Measurements from ENCODE around the gene TNS3.

The TNS3 gene

DNA sequence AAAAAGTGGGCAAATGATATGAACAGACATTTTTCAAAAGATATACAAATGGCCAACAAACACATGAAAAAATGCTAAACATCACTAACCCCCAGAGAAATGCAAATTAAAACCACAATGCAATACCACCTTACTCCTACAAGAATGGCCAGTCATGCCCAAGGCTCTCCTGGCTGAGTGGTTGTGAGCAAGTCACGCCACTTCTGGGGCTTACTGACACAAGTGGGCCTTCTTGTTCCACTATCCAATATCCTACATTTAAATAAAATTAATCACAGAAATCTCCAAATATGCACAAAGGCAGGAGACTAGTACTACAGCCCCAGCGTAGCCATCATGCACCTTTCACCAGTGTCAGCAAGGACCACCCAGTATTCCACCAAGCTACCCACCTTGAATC, 181.9 kb downstream of the TNS3 start:
- TF ChIP-seq, protein P1, sequence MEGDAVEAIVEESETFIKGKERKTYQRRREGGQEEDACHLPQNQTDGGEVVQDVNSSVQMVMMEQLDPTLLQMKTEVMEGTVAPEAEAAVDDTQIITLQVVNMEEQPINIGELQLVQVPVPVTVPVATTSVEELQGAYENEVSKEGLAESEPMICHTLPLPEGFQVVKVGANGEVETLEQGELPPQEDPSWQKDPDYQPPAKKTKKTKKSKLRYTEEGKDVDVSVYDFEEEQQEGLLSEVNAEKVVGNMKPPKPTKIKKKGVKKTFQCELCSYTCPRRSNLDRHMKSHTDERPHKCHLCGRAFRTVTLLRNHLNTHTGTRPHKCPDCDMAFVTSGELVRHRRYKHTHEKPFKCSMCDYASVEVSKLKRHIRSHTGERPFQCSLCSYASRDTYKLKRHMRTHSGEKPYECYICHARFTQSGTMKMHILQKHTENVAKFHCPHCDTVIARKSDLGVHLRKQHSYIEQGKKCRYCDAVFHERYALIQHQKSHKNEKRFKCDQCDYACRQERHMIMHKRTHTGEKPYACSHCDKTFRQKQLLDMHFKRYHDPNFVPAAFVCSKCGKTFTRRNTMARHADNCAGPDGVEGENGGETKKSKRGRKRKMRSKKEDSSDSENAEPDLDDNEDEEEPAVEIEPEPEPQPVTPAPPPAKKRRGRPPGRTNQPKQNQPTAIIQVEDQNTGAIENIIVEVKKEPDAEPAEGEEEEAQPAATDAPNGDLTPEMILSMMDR (IDR thresholded peaks at IDR 0.05; ENCODE audit: low read depth, low read length): no peak
- no peak overlapping the region for H3K4me3 ChIP-seq (ENCODE audit: low read depth, low read length)

DNA sequence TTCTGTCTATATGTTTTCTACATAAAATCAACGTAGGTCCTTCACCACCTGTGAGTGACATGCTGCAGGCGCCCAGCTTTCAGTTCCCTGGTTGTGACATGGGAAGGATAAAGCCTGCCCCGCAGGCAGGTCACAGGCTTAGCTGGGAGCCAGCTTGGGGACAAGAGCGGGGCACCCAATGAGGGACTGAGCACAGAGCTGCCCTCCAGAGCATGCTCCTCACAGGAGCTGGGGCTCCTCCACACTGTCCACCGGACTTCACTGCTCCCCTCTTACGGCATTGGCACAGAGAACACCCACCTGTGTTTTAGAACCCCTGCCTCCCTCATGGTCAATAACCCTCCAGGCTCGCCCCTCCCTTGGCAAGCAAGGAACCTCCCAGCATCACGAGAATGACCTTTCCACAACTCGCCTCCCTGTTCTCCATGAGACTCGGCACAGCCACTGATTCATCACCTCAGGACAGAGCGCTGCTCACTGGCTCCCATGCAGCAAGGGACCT, 187.1 kb downstream of the TNS3 start:
- TF ChIP-seq, protein P1 (IDR thresholded peaks at IDR 0.05; ENCODE audit: low read depth, low read length): no peak

DNA sequence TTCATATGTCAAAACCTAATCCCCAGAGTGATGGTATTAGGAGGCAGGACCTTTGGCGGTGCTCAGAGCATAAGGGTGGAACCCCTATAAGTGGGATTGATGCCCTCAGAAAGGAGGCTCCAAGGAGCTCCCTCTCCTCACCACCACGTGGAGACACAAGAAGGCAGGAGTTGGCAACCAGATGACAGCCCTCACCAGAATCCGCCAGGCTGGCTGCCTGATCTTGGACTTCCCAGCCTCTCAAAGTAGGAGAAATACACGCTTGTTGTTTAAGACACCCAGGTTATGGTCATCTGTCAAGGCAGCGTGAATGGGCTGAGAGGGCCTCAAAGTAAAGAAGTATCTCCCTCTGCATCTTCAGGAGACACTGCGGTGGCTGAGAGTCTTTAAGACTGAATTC, 187.7 kb downstream of the TNS3 start:
- H3K4me3 ChIP-seq (ENCODE audit: low read depth, low read length): no peak overlapping the region
- TF ChIP-seq, protein P1 (IDR thresholded peaks at IDR 0.05; ENCODE audit: low read depth, low read length): no peak

More for the DNA sequence above, 187.1 kb downstream of the TNS3 start:
- no peak overlapping the region for H3K4me3 ChIP-seq (ENCODE audit: low read depth, low read length)

DNA sequence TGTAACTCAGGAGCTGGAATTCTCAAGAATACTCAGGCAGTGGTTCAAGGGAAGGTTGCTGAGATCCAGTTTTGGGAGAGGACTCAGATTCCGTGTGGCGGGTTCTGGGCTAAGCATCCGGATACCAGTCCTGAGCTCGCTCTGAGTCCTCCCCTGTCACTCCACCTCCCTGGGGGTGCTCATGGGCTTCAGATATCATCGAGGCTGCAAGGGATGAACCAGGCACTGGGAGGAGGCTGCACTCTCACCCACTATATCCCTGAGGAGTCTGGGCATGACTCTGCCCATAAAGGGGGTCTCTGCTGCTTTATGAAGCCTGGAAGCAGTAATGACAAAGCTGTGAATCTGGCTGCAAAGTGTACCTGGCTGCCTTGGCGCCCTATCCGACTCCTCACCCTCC, 188.5 kb downstream of the TNS3 start:
- H3K4me3 ChIP-seq (ENCODE audit: low read depth, low read length): no peak overlapping the region
- TF ChIP-seq, protein P1 (IDR thresholded peaks at IDR 0.05; ENCODE audit: low read depth, low read length): no peak

DNA sequence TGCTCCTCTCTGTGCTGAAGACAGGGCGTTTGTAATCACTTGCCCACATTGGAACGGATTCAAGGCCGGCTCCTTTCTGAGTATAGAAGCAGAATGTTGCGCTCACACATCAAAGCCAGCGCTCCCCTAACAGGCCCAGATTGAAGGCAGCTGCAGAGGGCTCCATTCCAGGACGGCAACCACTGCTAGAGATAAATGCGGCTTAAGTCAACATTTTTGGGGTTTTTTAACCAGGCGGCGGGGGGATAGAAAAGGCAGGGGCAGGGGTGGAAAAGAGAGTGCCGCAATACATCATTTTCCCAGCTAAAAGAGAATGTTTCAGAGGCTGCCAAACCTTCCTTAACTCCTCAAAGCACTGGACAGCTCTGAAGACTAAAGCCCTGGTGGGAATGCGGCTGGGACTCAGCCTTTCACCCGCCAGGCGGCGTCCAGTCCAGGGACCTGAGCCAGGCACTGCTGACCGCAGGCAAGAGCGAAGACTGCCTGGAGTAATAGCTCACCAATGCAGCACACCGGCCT, 189.6 kb downstream of the TNS3 start:
- no peak overlapping the region for H3K4me3 ChIP-seq (ENCODE audit: low read depth, low read length)
- TF ChIP-seq, protein P1 (IDR thresholded peaks at IDR 0.05; ENCODE audit: low read depth, low read length): peak; percentile 67

DNA sequence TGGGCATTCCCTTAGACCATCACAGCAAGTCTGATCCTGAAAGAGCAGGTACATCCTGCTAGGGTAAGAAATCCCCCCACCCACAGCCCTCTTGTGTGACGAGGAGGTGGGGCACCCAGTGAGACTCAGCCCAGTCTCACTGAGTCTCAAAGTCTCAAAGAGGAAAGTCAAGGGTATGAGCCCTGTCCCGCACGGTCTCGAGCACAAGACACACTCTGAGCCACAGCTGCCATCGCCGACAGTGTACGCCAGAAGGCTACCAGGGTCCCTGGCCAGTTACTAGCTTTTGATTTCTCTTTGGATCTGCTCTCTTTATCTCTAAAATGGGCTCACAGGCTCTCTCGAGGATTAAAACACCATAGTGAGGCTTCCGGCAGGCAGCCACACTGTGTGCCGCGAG, 190.2 kb downstream of the TNS3 start:
- no peak overlapping the region for H3K4me3 ChIP-seq (ENCODE audit: low read depth, low read length)
- TF ChIP-seq, protein P1 (IDR thresholded peaks at IDR 0.05; ENCODE audit: low read depth, low read length): no peak

DNA sequence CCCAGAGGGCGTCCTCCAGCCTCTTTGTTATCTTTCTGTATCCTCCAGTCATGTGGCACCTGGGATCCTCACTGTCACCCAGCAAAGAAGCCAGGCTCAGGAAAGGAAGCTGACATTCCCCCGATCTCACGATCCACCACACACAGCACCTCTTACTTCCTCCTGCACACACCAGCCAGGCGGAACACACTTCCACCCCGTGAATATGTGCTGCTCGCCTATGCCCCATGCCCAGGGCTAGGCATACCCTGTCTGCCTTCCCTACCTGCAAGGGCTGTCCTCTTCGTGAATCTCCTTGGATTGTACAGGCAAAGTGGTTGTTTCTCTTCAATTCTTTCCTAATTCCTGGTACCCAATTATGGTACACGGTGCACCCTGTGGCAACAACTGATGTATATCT, 191.0 kb downstream of the TNS3 start:
- TF ChIP-seq, protein P1 (IDR thresholded peaks at IDR 0.05; ENCODE audit: low read depth, low read length): no peak
- no peak overlapping the region for H3K4me3 ChIP-seq (ENCODE audit: low read depth, low read length)

Measured in WI38 (cell line).